SU-DHL-6 (cell line): Measurements from ENCODE around the gene PDZD4.

ENCODE experiments used
- H2AFZ ChIP-seq: fragments of 200-600 bp; sonication (generic); 2 replicates; pipeline ENCODE4 v1.6.1; 2014; ENCODE audit warnings: low read depth, mild to moderate bottlenecking, moderate library complexity, mixed read lengths, antibody characterized with exemption, low read length; ENCODE audit not compliant: severe bottlenecking
- H3F3A ChIP-seq: fragments of 200-600 bp; shearing (Covaris generic); 2 replicates; pipeline ENCODE4 v1.6.0; 2016; ENCODE audit warnings: antibody characterized with exemption, mild to moderate bottlenecking; ENCODE audit not compliant: insufficient read depth
- H3K27ac ChIP-seq: fragments of 200-600 bp; sonication (generic); 2 replicates; pipeline ENCODE4 v1.5.1; 2016; ENCODE audit warnings: low read depth, mild to moderate bottlenecking, low read length, moderate library complexity, mixed read lengths
- H3K27me3 ChIP-seq: fragments of 200-600 bp; sonication (generic), shearing (Covaris generic); 2 replicates; pipeline ENCODE4 v1.6.0; 2014; ENCODE audit warnings: mild to moderate bottlenecking, low read length
- H3K36me3 ChIP-seq: fragments of 200-600 bp; sonication (generic); 2 replicates; pipeline ENCODE4 v1.6.1; 2014; ENCODE audit warnings: mild to moderate bottlenecking, low read length, mixed read lengths
- H3K4me2 ChIP-seq: fragments of 300-600, 200-600 bp; shearing (Covaris generic), sonication (generic); 2 replicates; pipeline ENCODE4 v1.6.0; 2014; ENCODE audit warnings: low read length, low read depth, mild to moderate bottlenecking; ENCODE audit not compliant: poor library complexity, severe bottlenecking
- H3K4me3 ChIP-seq: fragments of 200-600 bp; sonication (generic); 2 replicates; pipeline ENCODE4 v1.5.1; 2014; ENCODE audit warnings: antibody characterized with exemption, low read length, mild to moderate bottlenecking, mixed read lengths; ENCODE audit not compliant: insufficient read depth, poor library complexity, severe bottlenecking
- H3K79me2 ChIP-seq: fragments of 200-600 bp; sonication (generic); 2 replicates; pipeline ENCODE4 v1.6.1; 2014; ENCODE audit warnings: mild to moderate bottlenecking, low read length, moderate library complexity; ENCODE audit not compliant: insufficient read depth
- H3K9ac ChIP-seq: fragments of 200-600 bp; sonication (generic); 2 replicates; pipeline ENCODE4 v1.7.0; 2014; ENCODE audit warnings: mild to moderate bottlenecking, low read length
- H3K9me2 ChIP-seq: fragments of 200-600 bp; sonication (generic); replicated peaks from 2 replicates; pipeline ENCODE4 v1.6.1; 2014; ENCODE audit warnings: low read length; ENCODE audit not compliant: insufficient read depth
- H3K9me3 ChIP-seq: fragments of 200-600 bp; sonication (generic); 2 replicates; pipeline ENCODE4 v1.6.1; 2014; ENCODE audit warnings: low read length, mixed read lengths; ENCODE audit not compliant: insufficient read depth
- H4K20me1 ChIP-seq: fragments of 200-600 bp; sonication (generic); 2 replicates; pipeline ENCODE4 v1.6.1; 2014; ENCODE audit warnings: low read depth, mild to moderate bottlenecking, antibody characterized with exemption, low read length, moderate library complexity, mixed read lengths
- CTCF ChIP-seq: fragments of 200-600 bp; sonication (generic); IDR thresholded peaks from one replicate; pipeline ENCODE4 v1.5.1; 2017; ENCODE audit warnings: antibody characterized with exemption, mild to moderate bottlenecking, low read length, moderate library complexity; ENCODE audit not compliant: insufficient read depth, poor library complexity, severe bottlenecking
- EZH2phosphoT487 ChIP-seq: fragments of 200-600 bp; sonication (generic), shearing (Covaris generic); conservative IDR thresholded peaks from 2 replicates; pipeline ENCODE4 v1.6.1; 2018; ENCODE audit warnings: mild to moderate bottlenecking, antibody characterized with exemption, low read length, moderate library complexity, mixed read lengths

PDZD4 gene

GRCh38 chrX:153786669-153787068, 43.7 kb downstream of the PDZD4 start:
- H3K4me2 ChIP-seq = no peak overlapping the region
- TF ChIP-seq CTCF (no peak), EZH2phosphoT487 (no peak)
- no peak overlapping the region for H2AFZ ChIP-seq
- no peaks in the 10 kb centered on the region for H3K9me2 ChIP-seq
- no peaks in the 10 kb centered on the region for H3F3A ChIP-seq
- no peaks in the 10 kb centered on the region for H3K9me3 ChIP-seq
- H3K79me2 ChIP-seq = peaks cover under 1% of the 10 kb centered on the region; the same call in 1 of the 2 replicates
- H3K36me3 ChIP-seq = no peaks in the 10 kb centered on the region
- no peaks in the 10 kb centered on the region for H4K20me1 ChIP-seq
- no peak overlapping the region for H3K9ac ChIP-seq
- no peak overlapping the region for H3K27ac ChIP-seq
- H3K27me3 ChIP-seq = no peaks in the 10 kb centered on the region
- no peak overlapping the region for H3K4me3 ChIP-seq

GRCh38 chrX:153784325-153784967, 45.9 kb downstream of the PDZD4 start:
- TF ChIP-seq EZH2phosphoT487 = no peak
- no peak for TF ChIP-seq CTCF
- H3K4me3 ChIP-seq = no peak overlapping the region
- H3F3A ChIP-seq = no peaks in the 10 kb centered on the region
- no peaks in the 10 kb centered on the region; the same call in 1 of the 2 replicates for H4K20me1 ChIP-seq
- no peak overlapping the region for H3K27ac ChIP-seq
- no peaks in the 10 kb centered on the region for H3K9me3 ChIP-seq
- no peaks in the 10 kb centered on the region for H3K27me3 ChIP-seq
- H3K4me2 ChIP-seq = no peak overlapping the region
- no peaks in the 10 kb centered on the region for H3K36me3 ChIP-seq
- no peaks in the 10 kb centered on the region for H3K9me2 ChIP-seq
- no peaks in the 10 kb centered on the region for H3K79me2 ChIP-seq
- no peak overlapping the region for H3K9ac ChIP-seq
- H2AFZ ChIP-seq = no peak overlapping the region

- Histone ChIP-seq H3K4me3 (no peak overlapping the region), H3F3A (no peaks in the 10 kb centered on the region), H3K4me2 (no peak overlapping the region), H3K27ac (no peak overlapping the region), H3K9me3 (no peaks in the 10 kb centered on the region), H3K9ac (no peak overlapping the region), H4K20me1 (no peaks in the 10 kb centered on the region; the same call in 1 of the 2 replicates), H2AFZ (no peak overlapping the region), H3K36me3 (no peaks in the 10 kb centered on the region), H3K9me2 (no peaks in the 10 kb centered on the region), H3K27me3 (no peaks in the 10 kb centered on the region), H3K79me2 (no peaks in the 10 kb centered on the region)
- TF ChIP-seq EZH2phosphoT487 = no peak
- TF ChIP-seq CTCF = no peak
Measured at GRCh38 chrX:153783378-153784013, 46.8 kb downstream of the PDZD4 start.
